ENCODE measurements around the gene ZNF619. TPM values are rescaled to one million over a fixed set of nuclear protein-coding genes. Genes with fewer than 3 reads are reported as not detected.

Gene ZNF619
- total and polyA plus RNA-seq, 9 of the 15 experiments (the other 6 are each of a cell fraction or from before 2014, with no cell fraction given) = 1.3 to 9.1 (median 6.3) TPM

DNA sequence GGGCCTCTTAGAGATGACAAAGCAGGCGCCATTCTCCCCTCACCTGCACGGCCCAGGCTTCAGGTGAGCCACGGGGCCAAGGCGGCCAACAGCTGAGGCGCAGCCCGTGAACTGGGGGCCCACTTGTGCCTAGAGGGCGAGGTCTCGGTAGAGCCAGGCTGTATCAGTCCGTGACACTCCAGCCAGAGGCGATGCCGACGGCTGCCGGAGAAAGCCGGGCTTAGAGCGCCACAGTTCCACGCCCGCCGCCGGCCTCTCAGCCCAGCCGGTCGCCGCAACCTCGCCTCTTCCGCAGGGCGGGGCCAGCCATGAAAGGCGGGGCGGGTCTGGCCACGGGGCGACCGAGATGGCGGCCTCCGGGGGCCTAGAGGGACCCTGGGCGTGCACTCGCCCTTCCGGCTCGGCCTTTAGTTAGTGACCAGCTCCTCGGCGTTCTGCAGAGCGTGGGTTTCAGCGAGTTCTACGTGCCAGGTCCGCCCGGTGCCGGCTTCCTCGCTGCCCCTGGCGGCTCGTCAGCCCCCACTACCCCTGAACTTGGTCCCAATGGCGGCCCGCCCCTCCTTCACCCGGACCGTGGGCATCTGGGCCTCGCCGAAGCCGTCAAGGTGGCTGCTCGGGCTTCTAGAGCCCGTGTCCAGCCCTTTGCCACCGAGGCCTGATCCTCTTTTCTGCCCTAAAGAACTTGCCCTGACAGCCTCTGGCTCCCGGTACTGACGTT is 47.8 kb downstream of the ZNF619 start, which contains the start of gene ZNF621 (continued):
- TF ChIP-seq TSHZ1 (CRISPR knock-in tag; IDR thresholded peaks at IDR 0.05) = no peak
- peak; percentile 99 for TF ChIP-seq ZFX (CRISPR knock-in tag; IDR thresholded peaks at IDR 0.05)
- TF ChIP-seq, protein P1, sequence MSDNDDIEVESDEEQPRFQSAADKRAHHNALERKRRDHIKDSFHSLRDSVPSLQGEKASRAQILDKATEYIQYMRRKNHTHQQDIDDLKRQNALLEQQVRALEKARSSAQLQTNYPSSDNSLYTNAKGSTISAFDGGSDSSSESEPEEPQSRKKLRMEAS (CRISPR knock-in tag; IDR thresholded peaks at IDR 0.05) = peak; percentile 83
- TF ChIP-seq, protein P2, sequence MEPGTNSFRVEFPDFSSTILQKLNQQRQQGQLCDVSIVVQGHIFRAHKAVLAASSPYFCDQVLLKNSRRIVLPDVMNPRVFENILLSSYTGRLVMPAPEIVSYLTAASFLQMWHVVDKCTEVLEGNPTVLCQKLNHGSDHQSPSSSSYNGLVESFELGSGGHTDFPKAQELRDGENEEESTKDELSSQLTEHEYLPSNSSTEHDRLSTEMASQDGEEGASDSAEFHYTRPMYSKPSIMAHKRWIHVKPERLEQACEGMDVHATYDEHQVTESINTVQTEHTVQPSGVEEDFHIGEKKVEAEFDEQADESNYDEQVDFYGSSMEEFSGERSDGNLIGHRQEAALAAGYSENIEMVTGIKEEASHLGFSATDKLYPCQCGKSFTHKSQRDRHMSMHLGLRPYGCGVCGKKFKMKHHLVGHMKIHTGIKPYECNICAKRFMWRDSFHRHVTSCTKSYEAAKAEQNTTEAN (CRISPR knock-in tag; IDR thresholded peaks at IDR 0.05) = no peak
- no peak for TF ChIP-seq NR2F6 (CRISPR knock-in tag; IDR thresholded peaks at IDR 0.05)
- TF ChIP-seq LCOR (CRISPR knock-in tag; IDR thresholded peaks at IDR 0.05) = peak; percentile 77; the same call in 1 of the 2 replicates
- no peak for TF ChIP-seq SREBF1 (IDR thresholded peaks at IDR 0.05; ENCODE audit: borderline replicate concordance, low read depth, low read length)
- TF ChIP-seq RB1 (IDR thresholded peaks at IDR 0.05; ENCODE audit: low read depth) = peak; percentile 84
- TF ChIP-seq, protein P3, sequence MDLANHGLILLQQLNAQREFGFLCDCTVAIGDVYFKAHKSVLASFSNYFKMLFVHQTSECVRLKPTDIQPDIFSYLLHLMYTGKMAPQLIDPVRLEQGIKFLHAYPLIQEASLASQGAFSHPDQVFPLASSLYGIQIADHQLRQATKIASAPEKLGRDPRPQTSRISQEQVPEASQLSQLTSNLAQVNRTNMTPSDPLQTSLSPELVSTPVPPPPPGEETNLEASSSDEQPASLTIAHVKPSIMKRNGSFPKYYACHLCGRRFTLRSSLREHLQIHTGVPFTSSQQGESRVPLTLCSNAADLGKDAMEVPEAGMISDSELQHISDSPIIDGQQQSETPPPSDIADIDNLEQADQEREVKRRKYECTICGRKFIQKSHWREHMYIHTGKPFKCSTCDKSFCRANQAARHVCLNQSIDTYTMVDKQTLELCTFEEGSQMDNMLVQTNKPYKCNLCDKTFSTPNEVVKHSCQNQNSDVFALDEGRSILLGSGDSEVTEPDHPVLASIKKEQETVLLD (IDR thresholded peaks at IDR 0.05) = no peak; the same call in 1 of the 2 replicates
- TF ChIP-seq ZNF134 (CRISPR knock-in tag; conservative IDR thresholded peaks at IDR 0.05) = no peak
- no peak for TF ChIP-seq ZNF311 (CRISPR knock-in tag; IDR thresholded peaks at IDR 0.05)
- TF ChIP-seq ZNF445 (CRISPR knock-in tag; IDR thresholded peaks at IDR 0.05; ENCODE audit: low read depth) = no peak
- TF ChIP-seq FOXM1 (IDR thresholded peaks at IDR 0.05; ENCODE audit: low read depth) = no peak
- peak; percentile 45; the same call in 1 of the 2 replicates for TF ChIP-seq FOXM1 (CRISPR knock-in tag; IDR thresholded peaks at IDR 0.05; ENCODE audit: low read depth)
- TF ChIP-seq, protein P4, sequence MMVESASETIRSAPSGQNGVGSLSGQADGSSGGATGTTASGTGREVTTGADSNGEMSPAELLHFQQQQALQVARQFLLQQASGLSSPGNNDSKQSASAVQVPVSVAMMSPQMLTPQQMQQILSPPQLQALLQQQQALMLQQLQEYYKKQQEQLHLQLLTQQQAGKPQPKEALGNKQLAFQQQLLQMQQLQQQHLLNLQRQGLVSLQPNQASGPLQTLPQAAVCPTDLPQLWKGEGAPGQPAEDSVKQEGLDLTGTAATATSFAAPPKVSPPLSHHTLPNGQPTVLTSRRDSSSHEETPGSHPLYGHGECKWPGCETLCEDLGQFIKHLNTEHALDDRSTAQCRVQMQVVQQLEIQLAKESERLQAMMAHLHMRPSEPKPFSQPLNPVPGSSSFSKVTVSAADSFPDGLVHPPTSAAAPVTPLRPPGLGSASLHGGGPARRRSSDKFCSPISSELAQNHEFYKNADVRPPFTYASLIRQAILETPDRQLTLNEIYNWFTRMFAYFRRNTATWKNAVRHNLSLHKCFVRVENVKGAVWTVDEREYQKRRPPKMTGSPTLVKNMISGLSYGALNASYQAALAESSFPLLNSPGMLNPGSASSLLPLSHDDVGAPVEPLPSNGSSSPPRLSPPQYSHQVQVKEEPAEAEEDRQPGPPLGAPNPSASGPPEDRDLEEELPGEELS (CRISPR knock-in tag; IDR thresholded peaks at IDR 0.05; ENCODE audit: borderline replicate concordance) = 0 out of 2 replicates have a peak, but pooled peaks have one; percentile 62
- no peak for TF ChIP-seq ATF1 (CRISPR knock-in tag; IDR thresholded peaks at IDR 0.05)
- peak; percentile 81 for TF ChIP-seq ATF1 (tag; IDR thresholded peaks at IDR 0.05)

Measured in K562 (cell line).